ENCODE results near the gene PDE4A.
A peak's percentile ranks its signal among the peaks of the same experiment; 100 is the strongest.

Gene PDE4A

DNA sequence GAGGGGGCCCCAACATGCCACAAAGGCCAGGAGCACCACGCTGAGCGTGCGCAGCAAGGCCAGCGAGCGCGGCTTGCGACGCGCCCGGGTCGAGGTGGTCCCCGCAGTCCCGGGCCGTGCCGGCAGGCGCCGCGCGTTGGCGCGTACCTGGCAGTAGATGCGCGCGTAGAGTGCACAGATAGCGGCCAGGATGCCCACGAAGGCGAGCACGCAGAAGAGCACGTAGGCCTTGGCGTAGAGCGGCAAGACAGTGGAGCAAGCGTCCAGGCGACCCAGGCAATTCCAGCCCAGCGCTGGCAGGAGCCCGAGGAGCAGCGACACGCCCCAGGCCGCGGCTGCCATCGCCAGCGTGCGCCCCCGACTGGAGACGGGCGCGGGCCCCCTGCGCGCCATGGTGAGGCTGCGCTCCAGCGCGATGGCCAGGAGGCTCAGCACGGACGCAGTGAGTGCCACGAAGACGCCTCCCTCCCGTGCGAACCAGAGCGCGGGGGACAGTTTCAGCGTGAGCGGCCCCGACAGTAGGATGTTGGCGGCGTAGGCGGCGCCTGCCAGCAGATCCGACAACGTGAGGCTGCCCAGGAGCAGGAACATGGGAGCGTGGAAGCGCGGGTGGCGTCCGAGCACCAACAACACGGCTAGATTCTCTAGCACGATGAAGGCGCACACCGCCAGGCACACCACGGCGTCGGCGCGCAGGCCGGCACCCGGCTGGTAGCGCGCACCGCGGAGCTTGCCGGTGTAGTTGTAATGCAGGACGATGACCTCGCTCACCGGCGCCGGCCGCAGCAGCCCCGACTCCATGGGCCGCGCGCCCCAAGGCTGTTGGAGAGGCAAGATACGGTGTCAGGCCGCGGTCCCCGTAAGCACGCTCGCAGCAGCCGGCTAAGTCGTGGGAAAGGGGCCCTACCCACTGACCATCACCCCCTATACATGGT, 94.1 kb downstream of the PDE4A start:
- H3K9me3 Mint-ChIP-seq: no peaks in the 10 kb centered on the region
- no peak overlapping the region for H3K27ac Mint-ChIP-seq
- peaks cover 30% of the 10 kb centered on the region for H3K4me1 Mint-ChIP-seq
- H3K27me3 Mint-ChIP-seq: peaks cover 53% of the 10 kb centered on the region
- no peaks in the 10 kb centered on the region for H3K36me3 Mint-ChIP-seq (ENCODE audit: low read depth)
- H3K4me3 Mint-ChIP-seq: peak overlapping the region; percentile 59
- peak; percentile 57 for ATAC-seq
- peak; percentile 52 for DNase-seq

- Mint-ChIP-seq H3K9me3 (no peaks in the 10 kb centered on the region), H3K36me3 (ENCODE audit: low read depth) (no peaks in the 10 kb centered on the region), H3K27ac (no peak overlapping the region), H3K27me3 (peaks cover 58% of the 10 kb centered on the region), H3K4me1 (peaks cover 29% of the 10 kb centered on the region), H3K4me3 (peak overlapping the region; percentile 24)
- ATAC-seq: no peak
- no peak for DNase-seq
These were observed 95.7 kb downstream of the PDE4A start for GRCh38 chr19:10516064-10516385.

DNA sequence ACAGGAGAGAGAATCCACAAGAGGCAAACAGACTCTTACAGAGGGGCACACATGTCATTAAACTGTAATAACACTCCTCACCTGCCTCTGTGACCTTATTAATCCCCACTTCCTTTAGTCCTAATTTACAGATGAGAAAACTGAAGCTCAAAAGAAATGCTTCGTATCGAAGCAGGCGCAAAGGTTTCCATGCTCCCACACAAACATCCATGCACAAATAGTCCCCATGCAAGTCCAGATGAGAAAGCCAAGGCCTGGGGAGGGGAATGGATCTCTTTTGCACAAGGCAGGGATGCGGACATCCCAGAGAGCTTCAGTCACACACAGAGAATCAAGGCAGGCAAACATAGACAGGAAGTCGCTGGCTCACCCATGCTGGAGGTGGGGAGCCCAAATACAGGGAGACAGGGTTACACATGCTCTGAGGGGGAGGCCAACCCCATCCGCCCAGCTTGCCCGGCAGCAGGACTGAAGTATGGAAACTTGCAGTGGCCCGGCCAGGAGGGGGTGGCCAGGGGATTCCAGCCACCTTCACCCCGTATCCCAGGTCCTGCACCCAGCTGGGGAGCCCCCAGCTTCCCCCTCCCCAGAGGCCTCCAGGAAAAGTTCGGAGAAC, 96.4 kb downstream of the PDE4A start:
- no peaks in the 10 kb centered on the region for H3K36me3 Mint-ChIP-seq (ENCODE audit: low read depth)
- DNase-seq: no peak
- H3K27me3 Mint-ChIP-seq: peaks cover 58% of the 10 kb centered on the region
- H3K27ac Mint-ChIP-seq: no peak overlapping the region
- H3K4me1 Mint-ChIP-seq: peaks cover 29% of the 10 kb centered on the region
- no peaks in the 10 kb centered on the region for H3K9me3 Mint-ChIP-seq
- H3K4me3 Mint-ChIP-seq: peak overlapping the region; percentile 24
- no peak for ATAC-seq

DNA sequence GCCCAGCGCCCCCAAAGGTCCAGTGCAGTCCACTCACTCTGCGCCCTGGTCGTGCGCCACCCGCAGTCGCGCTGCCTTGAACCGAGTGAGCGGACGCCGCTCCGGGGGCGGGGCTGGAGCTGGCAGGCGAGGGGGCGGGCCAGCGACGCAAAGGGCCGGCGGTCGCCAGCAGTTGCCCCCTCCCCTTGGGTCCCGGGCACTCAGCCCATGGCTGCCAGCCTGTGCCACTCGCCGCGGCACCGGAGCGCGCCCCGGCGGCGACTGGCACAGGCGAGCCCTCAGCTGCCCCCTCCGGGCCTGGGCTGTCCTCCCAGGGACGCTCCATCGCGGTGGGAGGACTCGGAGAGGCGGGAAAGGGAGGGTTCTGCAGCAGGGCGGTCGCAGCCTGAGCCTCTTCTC, 97.0 kb downstream of the PDE4A start, which contains the start of gene S1PR5:
Gene S1PR5, minus strand, starts transcription at position 87 of the 399 bp plus-strand sequence. CDS start 2,436 bp downstream, outside the sequence.
- no peaks in the 10 kb centered on the region for H3K36me3 Mint-ChIP-seq (ENCODE audit: low read depth)
- peaks cover 58% of the 10 kb centered on the region for H3K27me3 Mint-ChIP-seq
- H3K4me3 Mint-ChIP-seq: peak within 1 kb of the TSS; percentile 50
- DNase-seq (no peak), ATAC-seq (no peak)
- no peak within 1 kb of the TSS for H3K27ac Mint-ChIP-seq
- H3K4me1 Mint-ChIP-seq: peaks cover 29% of the 10 kb centered on the region
- no peaks in the 10 kb centered on the region for H3K9me3 Mint-ChIP-seq

- H3K4me1 Mint-ChIP-seq: peaks cover 29% of the 10 kb centered on the region
- no peak overlapping the region for H3K27ac Mint-ChIP-seq
- no peaks in the 10 kb centered on the region for H3K36me3 Mint-ChIP-seq (ENCODE audit: low read depth)
- H3K9me3 Mint-ChIP-seq: no peaks in the 10 kb centered on the region
- H3K27me3 Mint-ChIP-seq: peaks cover 55% of the 10 kb centered on the region
- DNase-seq (no peak), ATAC-seq (no peak)
- peak overlapping the region; percentile 50 for H3K4me3 Mint-ChIP-seq
These were observed 97.6 kb downstream of the PDE4A start for GRCh38 chr19:10517760-10518443.

DNA sequence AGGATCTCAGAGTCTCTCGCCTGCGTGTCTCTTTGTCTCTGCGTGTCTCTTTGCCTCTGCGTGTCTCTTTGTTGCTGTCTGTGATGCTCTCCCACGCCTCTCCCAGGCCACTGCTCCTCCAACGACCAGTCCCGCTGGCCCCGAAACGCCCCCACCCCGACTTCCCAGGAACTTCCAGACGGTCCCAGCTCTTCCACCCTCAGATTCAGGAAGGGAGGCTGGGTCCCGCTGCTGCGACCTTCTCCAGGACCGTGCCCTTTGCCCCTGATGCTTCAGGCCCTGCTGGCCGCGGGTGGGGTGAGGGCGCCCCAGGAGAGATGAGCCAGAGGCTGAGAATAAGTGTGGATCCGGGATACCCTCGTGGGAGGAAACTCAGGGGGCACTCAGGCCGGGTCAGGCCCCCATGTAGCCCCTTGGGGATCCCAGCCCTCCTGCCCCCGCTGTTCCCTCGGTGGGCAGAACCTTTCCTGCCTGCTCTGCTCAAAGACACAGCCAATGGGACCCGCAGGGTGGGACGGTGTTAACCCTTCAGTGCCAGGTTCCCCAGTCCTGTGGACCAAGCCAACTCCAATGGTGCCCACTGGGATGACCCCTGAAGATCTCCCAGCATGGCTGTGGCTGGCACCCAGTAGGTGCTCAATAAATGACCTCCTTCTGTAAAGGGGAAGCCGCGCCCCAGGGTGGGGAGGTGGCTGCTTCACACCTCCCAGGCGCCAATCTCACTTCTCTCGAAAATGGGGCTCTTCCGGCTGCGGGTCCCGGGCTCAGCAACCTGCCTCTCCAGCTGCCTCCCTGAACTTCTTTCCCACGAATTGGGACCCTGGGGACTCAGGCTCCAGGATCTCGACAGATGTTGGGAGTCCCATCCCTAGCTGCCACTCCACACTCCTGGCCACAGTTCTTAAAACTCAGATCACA, 98.4 kb downstream of the PDE4A start:
- Mint-ChIP-seq H3K27me3 (peaks cover 47% of the 10 kb centered on the region), H3K4me1 (peaks cover 25% of the 10 kb centered on the region), H3K4me3 (peak overlapping the region; percentile 50), H3K9me3 (no peaks in the 10 kb centered on the region), H3K36me3 (ENCODE audit: low read depth) (no peaks in the 10 kb centered on the region), H3K27ac (no peak overlapping the region)
- DNase-seq (no peak), ATAC-seq (no peak)

Data from activated naive CD8-positive, alpha-beta T cell treated with anti-CD3 and anti-CD28 coated beads, Interleukin-2, amount 50 U/mL, for 24 hours (primary cell).